ENCODE measurements around the gene VPS51.
A peak's percentile ranks its signal among the peaks of the same experiment; 100 is the strongest.

The VPS51 gene

GRCh38 chr11:65053827-65054508 is 42.0 kb upstream of the VPS51 start:
- Histone ChIP-seq H3F3A (ENCODE audit: insufficient read depth, low read length) (no peaks in the 10 kb centered on the region), H3K9ac (ENCODE audit: low read length) (no peak overlapping the region; the same call in 1 of the 2 replicates), H2AFZ (ENCODE audit: low read length) (no peak overlapping the region), H3K4me1 (ENCODE audit: insufficient read depth, low read length, severe bottlenecking) (peaks cover 18% of the 10 kb centered on the region), H3K36me3 (ENCODE audit: insufficient read depth, low read length) (no peaks in the 10 kb centered on the region), H3K79me2 (ENCODE audit: insufficient read depth, low read length) (no peaks in the 10 kb centered on the region), H3K4me2 (ENCODE audit: low read length) (peak overlapping the region; percentile 38; the same call in 1 of the 2 replicates), H4K20me1 (ENCODE audit: insufficient read depth, low read length) (no peaks in the 10 kb centered on the region), H3K9me2 (ENCODE audit: low read depth, low read length) (no peaks in the 10 kb centered on the region), H3K27ac (ENCODE audit: low read depth, low read length, poor library complexity, severe bottlenecking) (no peak overlapping the region), H3K27me3 (ENCODE audit: insufficient read depth, low read length) (no peaks in the 10 kb centered on the region), H3K9me3 (ENCODE audit: low read length) (no peaks in the 10 kb centered on the region), H3K4me3 (ENCODE audit: low read depth, low read length, poor library complexity, severe bottlenecking) (no peak overlapping the region)
- no peak for TF ChIP-seq CTCF (IDR thresholded peaks at IDR 0.05; ENCODE audit: low read length)
- TF ChIP-seq EZH2 (IDR thresholded peaks at IDR 0.05; ENCODE audit: borderline replicate concordance, low read length) = no peak

- no peak overlapping the region for H3K4me2 ChIP-seq (ENCODE audit: low read length)
- no peaks in the 10 kb centered on the region for H3K79me2 ChIP-seq (ENCODE audit: insufficient read depth, low read length)
- no peaks in the 10 kb centered on the region for H3K9me3 ChIP-seq (ENCODE audit: low read length)
- H3F3A ChIP-seq (ENCODE audit: insufficient read depth, low read length) = no peaks in the 10 kb centered on the region
- no peak overlapping the region for H3K4me3 ChIP-seq (ENCODE audit: low read depth, low read length, poor library complexity, severe bottlenecking)
- TF ChIP-seq EZH2 (IDR thresholded peaks at IDR 0.05; ENCODE audit: borderline replicate concordance, low read length) = no peak
- TF ChIP-seq CTCF (IDR thresholded peaks at IDR 0.05; ENCODE audit: low read length) = no peak
- H3K27me3 ChIP-seq (ENCODE audit: insufficient read depth, low read length) = no peaks in the 10 kb centered on the region
- peaks cover 18% of the 10 kb centered on the region for H3K4me1 ChIP-seq (ENCODE audit: insufficient read depth, low read length, severe bottlenecking)
- H2AFZ ChIP-seq (ENCODE audit: low read length) = no peak overlapping the region
- no peaks in the 10 kb centered on the region for H4K20me1 ChIP-seq (ENCODE audit: insufficient read depth, low read length)
- no peaks in the 10 kb centered on the region for H3K9me2 ChIP-seq (ENCODE audit: low read depth, low read length)
- no peaks in the 10 kb centered on the region for H3K36me3 ChIP-seq (ENCODE audit: insufficient read depth, low read length)
- H3K27ac ChIP-seq (ENCODE audit: low read depth, low read length, poor library complexity, severe bottlenecking) = no peak overlapping the region
- H3K9ac ChIP-seq (ENCODE audit: low read length) = no peak overlapping the region
Observed at GRCh38 chr11:65055538-65055937, 40.5 kb upstream of the VPS51 start.

- Histone ChIP-seq H3F3A (ENCODE audit: insufficient read depth, low read length) (no peaks in the 10 kb centered on the region), H3K4me2 (ENCODE audit: low read length) (no peak overlapping the region), H3K27me3 (ENCODE audit: insufficient read depth, low read length) (no peaks in the 10 kb centered on the region), H3K4me3 (ENCODE audit: low read depth, low read length, poor library complexity, severe bottlenecking) (no peak overlapping the region), H3K36me3 (ENCODE audit: insufficient read depth, low read length) (no peaks in the 10 kb centered on the region), H3K79me2 (ENCODE audit: insufficient read depth, low read length) (no peaks in the 10 kb centered on the region), H3K9ac (ENCODE audit: low read length) (no peak overlapping the region), H3K27ac (ENCODE audit: low read depth, low read length, poor library complexity, severe bottlenecking) (no peak overlapping the region), H3K4me1 (ENCODE audit: insufficient read depth, low read length, severe bottlenecking) (peaks cover 23% of the 10 kb centered on the region), H4K20me1 (ENCODE audit: insufficient read depth, low read length) (no peaks in the 10 kb centered on the region), H3K9me2 (ENCODE audit: low read depth, low read length) (no peaks in the 10 kb centered on the region), H3K9me3 (ENCODE audit: low read length) (no peaks in the 10 kb centered on the region), H2AFZ (ENCODE audit: low read length) (no peak overlapping the region)
- TF ChIP-seq EZH2 (IDR thresholded peaks at IDR 0.05; ENCODE audit: borderline replicate concordance, low read length) = no peak
- TF ChIP-seq CTCF (IDR thresholded peaks at IDR 0.05; ENCODE audit: low read length) = no peak
Observed at GRCh38 chr11:65056999-65057398, 39.0 kb upstream of the VPS51 start.
